HAP-1 (cell line): ENCODE measurements around the gene DST.
"Not testable (repeated sequence)": the region's sequence is repeated elsewhere in the genome, so short reads cannot be mapped to it uniquely, and the experiment has no call there.

Experiments
- DNase-seq, 2 experiments: peaks; one replicate each; pipeline ENCODE4 v3.0.0-alpha.2; 2016 to 2020; ENCODE audit warnings: low spot score in 2 of 2
- H3K27me3 ChIP-seq: fragments of 250-450 bp; sonication (Bioruptor Pico); 2 replicates; pipeline ENCODE4 v1.5.1; 2020; ENCODE audit warnings: low read depth, mild to moderate bottlenecking, moderate library complexity
- H3K36me3 ChIP-seq: fragments of 250-450 bp; sonication (Bioruptor Pico); replicated peaks from 2 replicates; pipeline ENCODE4 v1.5.1; 2020; ENCODE audit warnings: mild to moderate bottlenecking
- H3K4me1 ChIP-seq: fragments of 250-450 bp; sonication (Bioruptor Pico); 2 replicates; pipeline ENCODE4 v1.5.1; 2020; ENCODE audit warnings: mild to moderate bottlenecking
- H3K4me3 ChIP-seq: fragments of 250-450 bp; sonication (Bioruptor Pico); 2 replicates; pipeline ENCODE4 v1.5.1; 2020; ENCODE audit warnings: mild to moderate bottlenecking, moderate library complexity
- H3K9me3 ChIP-seq: fragments of 250-450 bp; sonication (Bioruptor Pico); 2 replicates; pipeline ENCODE4 v1.5.1; 2020; ENCODE audit warnings: mild to moderate bottlenecking, moderate library complexity
- in situ Hi-C: fragments of 300-500 bp; cut with MboI; formaldehyde crosslinking; loops from 3 replicates; pipeline ENCODE4 v1.14.3; 2020; ENCODE audit warnings: low sequenced_read_pairs, inconsistent platforms, mixed read lengths

DST gene

GRCh38 chr6:56567501-56567900, 75.2 kb downstream of the DST start:
- Histone ChIP-seq H3K4me1 (peaks cover 4% of the 10 kb centered on the region), H3K36me3 (no peaks in the 10 kb centered on the region), H3K27me3 (no peaks in the 10 kb centered on the region), H3K9me3 (no peaks in the 10 kb centered on the region), H3K4me3 (no peak overlapping the region)
- in situ Hi-C loops: no loop called here
- DNase-seq: no peak

GRCh38 chr6:56562730-56563129, 80.0 kb downstream of the DST start:
- DNase-seq, H3K9me3 ChIP-seq, in situ Hi-C loops, H3K36me3 ChIP-seq, H3K27me3 ChIP-seq, H3K4me1 ChIP-seq, H3K4me3 ChIP-seq: not testable (repeated sequence)

- Histone ChIP-seq H3K27me3 (no peaks in the 10 kb centered on the region), H3K36me3 (no peaks in the 10 kb centered on the region; the same call in 1 of the 2 replicates), H3K4me3 (no peak overlapping the region), H3K9me3 (no peaks in the 10 kb centered on the region), H3K4me1 (peaks cover 4% of the 10 kb centered on the region; the same call in 1 of the 2 replicates)
- in situ Hi-C loops: no loop called here
- no peak for DNase-seq
Observed at GRCh38 chr6:56556751-56557540, 85.7 kb downstream of the DST start.

- in situ Hi-C loops: no loop called here
- DNase-seq: no peak
- no peaks in the 10 kb centered on the region; the same call in 1 of the 2 replicates for H3K36me3 ChIP-seq
Observed at GRCh38 chr6:56555438-56555872, 87.2 kb downstream of the DST start.

GRCh38 chr6:56552187-56553130, 90.2 kb downstream of the DST start:
- Histone ChIP-seq H3K4me3 (no peak overlapping the region), H3K4me1 (peaks cover 16% of the 10 kb centered on the region), H3K36me3 (no peaks in the 10 kb centered on the region; the same call in 1 of the 2 replicates), H3K9me3 (no peaks in the 10 kb centered on the region), H3K27me3 (no peaks in the 10 kb centered on the region)
- no peak for DNase-seq
- in situ Hi-C loops: no loop called here

More at GRCh38 chr6:56555438-56555872, 87.2 kb downstream of the DST start:
- H3K27me3 ChIP-seq: no peaks in the 10 kb centered on the region
- H3K4me3 ChIP-seq: no peak overlapping the region
- H3K4me1 ChIP-seq: peaks cover 9% of the 10 kb centered on the region
- no peaks in the 10 kb centered on the region for H3K9me3 ChIP-seq

- H3K9me3 ChIP-seq: no peaks in the 10 kb centered on the region
- no peak for DNase-seq
- no peaks in the 10 kb centered on the region for H3K27me3 ChIP-seq
- in situ Hi-C loops: no loop called here
- no peak overlapping the region for H3K4me3 ChIP-seq
- peaks cover 16% of the 10 kb centered on the region for H3K4me1 ChIP-seq
- no peaks in the 10 kb centered on the region; the same call in 1 of the 2 replicates for H3K36me3 ChIP-seq
Observed at GRCh38 chr6:56551409-56552120, 91.1 kb downstream of the DST start.

GRCh38 chr6:56550301-56550700, 92.4 kb downstream of the DST start:
- Histone ChIP-seq H3K4me3 (no peak overlapping the region), H3K27me3 (no peaks in the 10 kb centered on the region), H3K4me1 (peaks cover 16% of the 10 kb centered on the region), H3K36me3 (no peaks in the 10 kb centered on the region; the same call in 1 of the 2 replicates), H3K9me3 (no peaks in the 10 kb centered on the region)
- no peak for DNase-seq
- in situ Hi-C loops: no loop called here

GRCh38 chr6:56549014-56549413, 93.7 kb downstream of the DST start:
- H3K27me3 ChIP-seq: no peaks in the 10 kb centered on the region
- no peak overlapping the region for H3K4me3 ChIP-seq
- H3K36me3 ChIP-seq: no peaks in the 10 kb centered on the region
- peak; percentile 36 to 42 for DNase-seq
- H3K4me1 ChIP-seq: peaks cover 22% of the 10 kb centered on the region
- in situ Hi-C loops: no loop called here
- H3K9me3 ChIP-seq: no peaks in the 10 kb centered on the region

- peaks cover 33% of the 10 kb centered on the region for H3K4me1 ChIP-seq
- in situ Hi-C loops: no loop called here
- H3K27me3 ChIP-seq: no peaks in the 10 kb centered on the region
- no peaks in the 10 kb centered on the region for H3K9me3 ChIP-seq
- no peak overlapping the region for H3K4me3 ChIP-seq
- H3K36me3 ChIP-seq: no peaks in the 10 kb centered on the region
- DNase-seq: no peak
Observed at GRCh38 chr6:56547687-56548086, 95.0 kb downstream of the DST start.

GRCh38 chr6:56542364-56543331, 100.0 kb downstream of the DST start:
- Histone ChIP-seq H3K4me3 (peak overlapping the region; percentile 50), H3K4me1 (peaks cover 50% of the 10 kb centered on the region), H3K9me3 (no peaks in the 10 kb centered on the region), H3K36me3 (no peaks in the 10 kb centered on the region), H3K27me3 (no peaks in the 10 kb centered on the region)
- in situ Hi-C loops: no loop called here
- peak; percentile 93 to 95 for DNase-seq

GRCh38 chr6:56541741-56542360, 100.8 kb downstream of the DST start:
- H3K4me3 ChIP-seq: peak overlapping the region; percentile 50
- no peaks in the 10 kb centered on the region for H3K36me3 ChIP-seq
- H3K4me1 ChIP-seq: peaks cover 56% of the 10 kb centered on the region
- DNase-seq: peak in 1 of 2 experiments; percentile 36
- in situ Hi-C loops: no loop called here
- H3K27me3 ChIP-seq: no peaks in the 10 kb centered on the region
- H3K9me3 ChIP-seq: no peaks in the 10 kb centered on the region

- Histone ChIP-seq H3K27me3 (no peaks in the 10 kb centered on the region), H3K9me3 (no peaks in the 10 kb centered on the region), H3K36me3 (0 out of 2 replicates have a peak, but pooled peaks cover 3% of the 10 kb centered on the region), H3K4me1 (peaks cover 56% of the 10 kb centered on the region), H3K4me3 (peak overlapping the region; percentile 50)
- in situ Hi-C loops: no loop called here
- DNase-seq: peak; percentile 46 to 81
Observed at GRCh38 chr6:56541030-56541600, 101.6 kb downstream of the DST start.
